PFSK-1 (cell line): ENCODE data around the gene SLC24A3.

Experiments used
- FOXP2 ChIP-seq: optimal IDR thresholded peaks from 2 replicates; pipeline ENCODE3; 2011; ENCODE audit warnings: borderline replicate concordance, control low read depth, inconsistent platforms; ENCODE audit not compliant: insufficient read depth; ENCODE audit errors: extremely low read length, extremely low read depth
- POLR2AphosphoS5 ChIP-seq: IDR thresholded peaks from 2 replicates; pipeline ENCODE4 v1.6.1; 2012; ENCODE audit warnings: low read depth, mild to moderate bottlenecking, control low read depth, low read length, moderate library complexity
- SIN3A ChIP-seq: IDR thresholded peaks from 2 replicates; pipeline ENCODE4 v1.6.1; 2012; ENCODE audit warnings: mild to moderate bottlenecking, low read length, moderate library complexity, borderline replicate concordance; ENCODE audit not compliant: insufficient read depth
- TAF1 ChIP-seq: IDR thresholded peaks from 2 replicates; pipeline ENCODE4 v1.6.1; 2012; ENCODE audit warnings: low read length, control low read depth, borderline replicate concordance; ENCODE audit not compliant: insufficient read depth
- TF ChIP-seq, protein P1 (sequence below), 2 experiments: IDR thresholded peaks; 2 replicates each; pipeline versions ENCODE4 v1.6.1 to v1.8.0; 2011 to 2012; ENCODE audit warnings: low read depth in 2 of 2, low read length in 2 of 2, control low read depth in 1 of 2, inconsistent platforms in 1 of 2, mild to moderate bottlenecking in 1 of 2, moderate library complexity in 1 of 2; ENCODE audit not compliant: insufficient read depth in 1 of 2

Gene SLC24A3

DNA sequence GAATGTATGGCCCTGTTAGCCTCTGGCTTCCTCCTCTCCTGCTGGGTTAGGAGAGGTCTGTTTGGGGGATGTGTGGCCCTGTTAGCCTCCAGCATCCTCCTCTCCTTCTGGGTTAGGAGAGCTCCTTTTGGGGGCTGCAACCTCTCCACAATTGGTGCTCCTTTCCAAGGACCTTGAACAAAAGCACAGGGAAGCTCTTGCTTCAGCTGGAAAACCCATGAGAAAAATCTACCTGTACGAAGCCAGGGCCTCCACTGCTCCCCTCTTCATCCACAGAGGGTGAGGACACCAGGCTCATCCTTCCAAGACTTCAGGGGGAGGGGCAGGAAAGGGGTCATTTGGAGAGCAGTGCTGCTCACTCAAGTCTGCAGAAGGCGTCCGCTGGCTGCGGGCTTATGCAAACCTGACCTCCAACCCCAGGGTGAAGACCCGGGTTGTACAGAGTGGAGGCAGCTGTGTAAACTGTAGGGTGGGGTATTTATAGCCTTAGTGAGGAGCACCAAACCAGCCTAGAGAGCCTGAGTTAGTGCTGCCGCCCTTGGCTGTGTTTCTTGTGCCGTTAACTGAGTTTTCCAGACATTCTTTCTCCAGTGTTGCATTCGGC lies 62.1 kb downstream of the SLC24A3 start:
- TF ChIP-seq, protein P1, sequence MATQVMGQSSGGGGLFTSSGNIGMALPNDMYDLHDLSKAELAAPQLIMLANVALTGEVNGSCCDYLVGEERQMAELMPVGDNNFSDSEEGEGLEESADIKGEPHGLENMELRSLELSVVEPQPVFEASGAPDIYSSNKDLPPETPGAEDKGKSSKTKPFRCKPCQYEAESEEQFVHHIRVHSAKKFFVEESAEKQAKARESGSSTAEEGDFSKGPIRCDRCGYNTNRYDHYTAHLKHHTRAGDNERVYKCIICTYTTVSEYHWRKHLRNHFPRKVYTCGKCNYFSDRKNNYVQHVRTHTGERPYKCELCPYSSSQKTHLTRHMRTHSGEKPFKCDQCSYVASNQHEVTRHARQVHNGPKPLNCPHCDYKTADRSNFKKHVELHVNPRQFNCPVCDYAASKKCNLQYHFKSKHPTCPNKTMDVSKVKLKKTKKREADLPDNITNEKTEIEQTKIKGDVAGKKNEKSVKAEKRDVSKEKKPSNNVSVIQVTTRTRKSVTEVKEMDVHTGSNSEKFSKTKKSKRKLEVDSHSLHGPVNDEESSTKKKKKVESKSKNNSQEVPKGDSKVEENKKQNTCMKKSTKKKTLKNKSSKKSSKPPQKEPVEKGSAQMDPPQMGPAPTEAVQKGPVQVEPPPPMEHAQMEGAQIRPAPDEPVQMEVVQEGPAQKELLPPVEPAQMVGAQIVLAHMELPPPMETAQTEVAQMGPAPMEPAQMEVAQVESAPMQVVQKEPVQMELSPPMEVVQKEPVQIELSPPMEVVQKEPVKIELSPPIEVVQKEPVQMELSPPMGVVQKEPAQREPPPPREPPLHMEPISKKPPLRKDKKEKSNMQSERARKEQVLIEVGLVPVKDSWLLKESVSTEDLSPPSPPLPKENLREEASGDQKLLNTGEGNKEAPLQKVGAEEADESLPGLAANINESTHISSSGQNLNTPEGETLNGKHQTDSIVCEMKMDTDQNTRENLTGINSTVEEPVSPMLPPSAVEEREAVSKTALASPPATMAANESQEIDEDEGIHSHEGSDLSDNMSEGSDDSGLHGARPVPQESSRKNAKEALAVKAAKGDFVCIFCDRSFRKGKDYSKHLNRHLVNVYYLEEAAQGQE (IDR thresholded peaks at IDR 0.05; ENCODE audit: insufficient read depth in 1 of 2, low read depth in 2 of 2, low read length in 2 of 2): no peak
- TF ChIP-seq FOXP2: no peak
- TF ChIP-seq SIN3A: no peak
- no peak for TF ChIP-seq TAF1
- no peak for TF ChIP-seq POLR2AphosphoS5

DNA sequence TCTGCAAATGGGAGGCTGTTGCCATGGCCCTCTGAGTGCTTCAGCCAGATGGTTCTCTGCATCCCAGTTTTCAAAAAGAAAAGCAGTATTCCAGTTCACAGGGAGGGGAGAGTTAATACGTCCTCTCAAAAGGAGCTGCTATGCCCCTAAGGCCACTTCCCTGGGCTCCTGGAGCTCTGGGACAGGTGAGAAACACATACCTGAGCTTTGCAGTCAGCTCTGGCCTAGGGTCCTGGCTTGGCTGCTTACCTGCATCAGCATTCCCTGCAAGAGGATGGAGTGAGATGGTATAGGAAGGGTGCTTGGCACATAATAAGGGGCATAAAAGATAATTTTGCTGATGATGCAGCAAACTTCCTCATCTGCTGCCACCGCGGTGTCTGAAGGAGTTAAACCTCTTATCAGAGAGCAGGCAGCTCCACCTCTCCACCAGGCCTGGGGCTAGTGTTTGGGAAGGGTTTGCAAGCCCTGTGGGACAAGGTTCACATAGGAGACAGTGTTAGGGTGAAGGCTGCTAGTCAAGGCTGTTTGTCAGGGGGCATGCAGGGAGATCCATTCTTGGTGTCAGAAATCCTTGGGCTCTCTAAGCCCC lies 62.7 kb downstream of the SLC24A3 start:
- no peak for TF ChIP-seq FOXP2
- no peak for TF ChIP-seq SIN3A
- TF ChIP-seq, protein P1 (IDR thresholded peaks at IDR 0.05; ENCODE audit: insufficient read depth in 1 of 2, low read depth in 2 of 2, low read length in 2 of 2): no peak
- no peak for TF ChIP-seq POLR2AphosphoS5
- TF ChIP-seq TAF1: no peak

DNA sequence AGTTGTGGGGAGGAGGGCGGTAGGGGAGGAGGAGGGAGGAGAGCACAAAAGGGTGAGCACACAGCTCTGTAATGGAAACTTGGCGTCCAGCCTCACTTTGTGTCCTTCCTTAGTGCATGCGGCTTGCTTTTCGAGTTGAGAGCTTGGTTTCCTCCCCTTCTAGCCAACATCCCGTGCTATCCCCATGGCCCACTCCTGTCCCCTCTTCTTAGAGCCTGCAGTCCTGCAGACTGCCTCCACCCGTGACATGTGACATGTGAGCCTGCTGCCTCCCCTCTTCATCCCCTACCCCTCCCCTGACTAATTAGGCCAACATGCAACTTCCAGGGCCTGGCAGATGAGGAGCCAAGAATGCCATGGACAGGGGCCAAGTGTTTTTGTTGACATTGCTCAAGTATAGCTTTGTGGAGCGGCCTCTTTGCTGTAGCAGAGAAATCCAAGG lies 63.2 kb downstream of the SLC24A3 start:
- TF ChIP-seq TAF1 (no peak), POLR2AphosphoS5 (no peak), FOXP2 (no peak), SIN3A (no peak)
- TF ChIP-seq, protein P1 (IDR thresholded peaks at IDR 0.05; ENCODE audit: insufficient read depth in 1 of 2, low read depth in 2 of 2, low read length in 2 of 2): no peak

DNA sequence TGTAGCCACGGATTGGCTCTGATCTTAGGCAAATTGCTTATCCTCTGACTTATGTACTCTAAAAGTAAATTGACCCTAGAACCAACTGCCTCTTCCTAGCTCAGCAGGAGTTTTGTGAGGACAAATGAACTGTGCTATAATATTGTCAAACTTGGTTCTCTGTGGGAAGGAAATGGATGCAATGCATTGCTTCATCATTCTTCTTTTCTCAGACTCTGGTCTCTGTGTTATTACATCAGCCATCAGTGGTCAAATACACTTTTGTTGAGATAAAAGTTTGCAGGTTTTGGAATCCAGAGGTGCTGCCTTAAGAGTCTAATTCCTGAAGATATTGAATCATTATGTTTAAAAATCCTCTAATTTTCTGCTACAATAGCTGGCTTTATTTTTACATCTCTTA lies 64.9 kb downstream of the SLC24A3 start:
- TF ChIP-seq POLR2AphosphoS5 (no peak), TAF1 (no peak), FOXP2 (no peak), SIN3A (no peak)
- TF ChIP-seq, protein P1 (IDR thresholded peaks at IDR 0.05; ENCODE audit: insufficient read depth in 1 of 2, low read depth in 2 of 2, low read length in 2 of 2): no peak
